ENCODE measurements around the gene CDCA3.

GRCh38 chr12:6837370-6838060, 13.6 kb downstream of the CDCA3 start:
- no peak for TF ChIP-seq POLR2A (IDR thresholded peaks at IDR 0.05; ENCODE audit: low read depth, low read length)
- TF ChIP-seq MAFK (IDR thresholded peaks at IDR 0.05; ENCODE audit: low read depth, low read length) = no peak
- no peak for TF ChIP-seq CTCF (conservative IDR thresholded peaks at IDR 0.05; ENCODE audit: low read depth, low read length)
- no peak for TF ChIP-seq FOS (IDR thresholded peaks at IDR 0.05; ENCODE audit: low read depth, low read length)
- no peak for TF ChIP-seq RFX5 (IDR thresholded peaks at IDR 0.05; ENCODE audit: low read depth, low read length)
